RWPE1 (cell line): ENCODE results near the gene TRPC4AP.

Experiments used
- CTCF ChIA-PET: fragments of 350-600 bp; sonication (Branson Sonifier 250); formaldehyde crosslinking; extraction: SDS; loops from one replicate; lab custom pipeline; 2021; lab: Yijun Ruan, JAX
- POLR2A ChIA-PET: fragments of 400-600 bp; formaldehyde crosslinking; extraction: SDS; loops from one replicate; lab custom pipeline; 2020; ENCODE audit warnings: antibody characterized with exemption; ENCODE audit not compliant: low non-redundant PET; lab: Yijun Ruan, JAX
- DNase-seq: peaks from one replicate; pipeline ENCODE4 v3.0.0; 2012; ENCODE audit warnings: low spot score
- H3K27ac ChIP-seq: fragments of 450-650 bp; 2 replicates; pipeline ENCODE4 v1.5.1; 2017
- TF ChIP-seq, protein P1 (sequence below): fragments of 450-650 bp; conservative IDR thresholded peaks from 2 replicates; pipeline ENCODE4 v1.5.1; 2017; ENCODE audit warnings: low read depth, mild to moderate bottlenecking

TRPC4AP gene

DNA sequence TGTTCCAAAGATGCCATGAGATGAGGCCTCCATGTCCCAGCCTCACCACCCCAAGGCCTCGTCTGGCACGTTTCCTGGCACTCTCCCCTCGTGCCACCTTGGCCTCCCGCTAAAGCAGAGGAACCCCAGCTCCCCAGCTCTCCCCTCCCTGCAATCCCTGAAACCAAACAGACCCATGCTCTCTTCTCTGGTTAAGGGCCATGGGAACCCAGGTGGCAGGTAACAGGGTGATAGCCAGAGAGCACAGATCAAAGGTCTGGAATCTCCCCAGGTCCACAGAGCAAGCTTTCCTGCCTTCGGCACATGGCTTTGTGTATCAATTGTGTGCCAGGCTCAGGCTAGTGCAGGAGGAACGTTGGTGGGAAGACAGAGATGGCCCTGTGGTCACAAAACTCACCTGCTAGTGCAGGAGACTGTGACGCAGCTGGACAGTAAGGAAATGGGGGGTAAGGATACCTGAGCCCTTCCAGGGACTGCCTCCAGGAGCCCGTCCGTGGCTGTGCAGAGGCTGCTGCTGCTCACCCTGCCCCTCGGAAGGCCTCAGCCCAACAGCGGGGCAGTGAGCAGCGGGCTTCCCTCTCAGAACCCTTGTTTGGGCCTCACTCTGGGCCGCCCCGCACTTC is 98.0 kb downstream of the TRPC4AP start:
- POLR2A ChIA-PET = no interaction called here
- no peak for DNase-seq
- CTCF ChIA-PET = interaction anchor here (0.6 kb wide), 2 partner anchors 165 to 348 kb away, joined by 3 read pairs; no protein-coding TSS in a partner anchor
- peak overlapping the region; percentile 2 for H3K27ac ChIP-seq
- TF ChIP-seq, protein P1, sequence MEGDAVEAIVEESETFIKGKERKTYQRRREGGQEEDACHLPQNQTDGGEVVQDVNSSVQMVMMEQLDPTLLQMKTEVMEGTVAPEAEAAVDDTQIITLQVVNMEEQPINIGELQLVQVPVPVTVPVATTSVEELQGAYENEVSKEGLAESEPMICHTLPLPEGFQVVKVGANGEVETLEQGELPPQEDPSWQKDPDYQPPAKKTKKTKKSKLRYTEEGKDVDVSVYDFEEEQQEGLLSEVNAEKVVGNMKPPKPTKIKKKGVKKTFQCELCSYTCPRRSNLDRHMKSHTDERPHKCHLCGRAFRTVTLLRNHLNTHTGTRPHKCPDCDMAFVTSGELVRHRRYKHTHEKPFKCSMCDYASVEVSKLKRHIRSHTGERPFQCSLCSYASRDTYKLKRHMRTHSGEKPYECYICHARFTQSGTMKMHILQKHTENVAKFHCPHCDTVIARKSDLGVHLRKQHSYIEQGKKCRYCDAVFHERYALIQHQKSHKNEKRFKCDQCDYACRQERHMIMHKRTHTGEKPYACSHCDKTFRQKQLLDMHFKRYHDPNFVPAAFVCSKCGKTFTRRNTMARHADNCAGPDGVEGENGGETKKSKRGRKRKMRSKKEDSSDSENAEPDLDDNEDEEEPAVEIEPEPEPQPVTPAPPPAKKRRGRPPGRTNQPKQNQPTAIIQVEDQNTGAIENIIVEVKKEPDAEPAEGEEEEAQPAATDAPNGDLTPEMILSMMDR = no peak

DNA sequence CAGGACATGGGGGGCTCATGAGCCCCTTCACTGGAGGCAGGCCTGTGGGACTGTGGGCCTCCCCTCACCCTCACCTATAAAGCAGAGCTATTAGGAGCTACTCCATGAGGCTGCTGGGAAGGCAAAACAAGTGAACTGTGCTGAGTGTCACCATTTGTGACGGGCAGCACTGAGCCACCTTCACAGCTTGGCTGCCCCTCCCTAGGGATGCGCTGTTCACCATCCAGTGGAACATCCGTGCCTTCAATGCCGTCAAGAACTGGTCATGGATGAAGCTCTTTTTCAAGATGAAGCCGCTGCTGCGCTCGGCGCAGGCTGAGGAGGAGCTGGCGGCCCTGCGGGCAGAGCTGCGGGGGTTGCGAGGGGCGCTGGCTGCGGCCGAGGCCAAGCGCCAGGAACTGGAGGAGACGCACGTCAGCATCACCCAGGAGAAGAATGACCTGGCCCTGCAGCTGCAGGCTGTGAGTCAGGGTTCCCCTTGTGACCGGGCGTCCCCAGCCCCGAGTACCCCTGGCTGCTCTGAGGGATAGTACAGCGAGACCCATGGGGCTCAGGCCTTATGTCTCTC is 98.6 kb downstream of the TRPC4AP start:
- CTCF ChIA-PET = interaction anchor here (0.6 kb wide), 2 partner anchors 46 to 165 kb away, joined by 3 read pairs; no protein-coding TSS in a partner anchor
- no peak for DNase-seq
- POLR2A ChIA-PET = no interaction called here
- H3K27ac ChIP-seq = peak overlapping the region; percentile 2; the same call in 1 of the 2 replicates
- TF ChIP-seq, protein P1 = no peak

GRCh38 chr20:34992751-34993417 is 99.7 kb downstream of the TRPC4AP start:
- DNase-seq = no peak
- CTCF ChIA-PET = no interaction called here
- no peak overlapping the region for H3K27ac ChIP-seq
- TF ChIP-seq, protein P1 = no peak
- POLR2A ChIA-PET = no interaction called here

GRCh38 chr20:34990661-34991214 is 101.9 kb downstream of the TRPC4AP start:
- TF ChIP-seq, protein P1 = no peak
- no peak overlapping the region for H3K27ac ChIP-seq
- POLR2A ChIA-PET = no interaction called here
- no peak for DNase-seq
- CTCF ChIA-PET = no interaction called here

GRCh38 chr20:34990231-34990630 is 102.4 kb downstream of the TRPC4AP start:
- ChIA-PET CTCF (interaction anchor here (0.6 kb wide), 1 partner anchor 1446 kb away, joined by 3 read pairs; no protein-coding TSS in a partner anchor), POLR2A (no interaction called here)
- TF ChIP-seq, protein P1 = no peak
- peak overlapping the region; percentile 2; the same call in 1 of the 2 replicates for H3K27ac ChIP-seq
- DNase-seq = no peak

DNA sequence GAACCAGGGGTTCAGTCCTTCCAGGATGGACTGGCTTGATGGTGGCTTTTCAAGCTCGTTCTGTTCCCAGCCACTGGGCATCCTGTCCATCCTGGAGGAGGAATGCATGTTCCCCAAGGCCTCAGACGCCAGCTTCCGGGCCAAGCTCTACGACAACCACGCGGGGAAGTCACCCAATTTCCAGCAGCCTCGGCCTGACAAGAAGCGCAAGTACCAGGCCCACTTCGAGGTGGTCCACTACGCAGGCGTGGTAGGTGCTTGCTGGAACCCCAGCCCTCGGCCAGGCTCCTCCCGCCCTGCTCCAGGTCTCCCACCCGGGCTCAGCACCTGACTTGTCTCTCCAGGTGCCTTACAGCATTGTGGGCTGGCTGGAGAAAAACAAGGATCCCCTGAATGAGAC is 102.9 kb downstream of the TRPC4AP start:
- H3K27ac ChIP-seq = 0 out of 2 replicates have a peak overlapping the region, but pooled peaks have one; percentile 2
- DNase-seq = no peak
- TF ChIP-seq, protein P1 = no peak
- ChIA-PET CTCF (interaction anchor here (0.6 to 1.2 kb wide), 4 partner anchors 9 to 1446 kb away, joined by 3 to 4 read pairs (median 3); no protein-coding TSS in a partner anchor), POLR2A (no interaction called here)
